Spleen (tissue), 7 donors: ENCODE results near the gene PRR22.

ENCODE experiments used
- CTCF ChIP-seq, 11 experiments: fragments of 200-600 bp in 7 of 11; fragments of 450-650 bp in 4 of 11; sonication (generic) in 4 of 11; IDR thresholded peaks in 8 of 11; conservative IDR thresholded peaks in 3 of 11; 1 replicate in 7 of 11; 2 replicates in 4 of 11; pipeline versions ENCODE4 v1.4.0 to v1.8.0; 2016 to 2021; ENCODE audit warnings: antibody characterized with exemption in 11 of 11, inconsistent platforms in 4 of 11, mild to moderate bottlenecking in 1 of 11
- POLR2AphosphoS5 ChIP-seq, 3 donors: sonication (generic); formaldehyde crosslinking; IDR thresholded peaks; one replicate each; pipeline ENCODE4 v1.5.1; 2017; ENCODE audit warnings: antibody characterized with exemption in 3 of 3
- donor health status: DM: no; HTN: no; CAD: no; lungs with moderate emphysema.
- donor health status: DM: no; HTN: no; CAD: no.
- donor health status: DM: no; HTN: no; CAD: no.

- TF ChIP-seq CTCF (IDR thresholded peaks at IDR 0.05 in 8 of 11, conservative IDR thresholded peaks at IDR 0.05 in 3 of 11) (peak; percentile 74 to 96 (median 91)), POLR2AphosphoS5 (IDR thresholded peaks at IDR 0.05) (peak; percentile 44 to 79 (median 65))
Observed at GRCh38 chr19:5803752-5804515, 19.4 kb upstream of the PRR22 start.
